Panc1 (cell line): ENCODE data around the gene KAZN.

Experiments
- POLR2AphosphoS5 ChIP-seq: IDR thresholded peaks from 2 replicates; pipeline ENCODE4 v1.6.1; 2012; ENCODE audit warnings: mild to moderate bottlenecking, low read depth, low read length, moderate library complexity
- TCF7L2 ChIP-seq: IDR thresholded peaks from 2 replicates; pipeline ENCODE4 v1.6.1; 2011; ENCODE audit warnings: mild to moderate bottlenecking, low read depth, low read length, inconsistent platforms
- TF ChIP-seq, protein P1 (sequence below): fragments of 450-650 bp; IDR thresholded peaks from 2 replicates; pipeline ENCODE4 v1.5.1; 2017; ENCODE audit warnings: mild to moderate bottlenecking

DNA sequence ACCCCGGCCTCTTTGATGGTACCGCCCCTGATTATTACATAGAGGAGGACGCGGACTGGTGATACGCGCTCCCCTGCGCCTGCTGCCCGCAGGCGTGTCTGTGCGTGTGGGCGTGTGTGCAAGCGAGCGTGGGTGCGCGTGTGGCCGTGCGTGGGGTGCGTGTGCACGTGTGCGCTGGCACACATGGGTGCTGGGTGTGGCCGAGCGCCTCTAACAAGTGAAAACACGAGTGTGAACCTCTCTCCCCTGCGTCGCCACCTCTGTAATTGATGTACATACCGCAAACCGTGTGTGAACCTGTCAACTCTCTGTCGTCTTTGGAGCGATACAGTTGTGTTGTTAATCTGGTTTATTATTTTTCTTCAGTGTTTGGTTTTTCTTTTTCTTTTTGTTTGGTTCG, 467.3 kb downstream of the KAZN start:
- TF ChIP-seq TCF7L2 (no peak), POLR2AphosphoS5 (no peak)
- TF ChIP-seq, protein P1, sequence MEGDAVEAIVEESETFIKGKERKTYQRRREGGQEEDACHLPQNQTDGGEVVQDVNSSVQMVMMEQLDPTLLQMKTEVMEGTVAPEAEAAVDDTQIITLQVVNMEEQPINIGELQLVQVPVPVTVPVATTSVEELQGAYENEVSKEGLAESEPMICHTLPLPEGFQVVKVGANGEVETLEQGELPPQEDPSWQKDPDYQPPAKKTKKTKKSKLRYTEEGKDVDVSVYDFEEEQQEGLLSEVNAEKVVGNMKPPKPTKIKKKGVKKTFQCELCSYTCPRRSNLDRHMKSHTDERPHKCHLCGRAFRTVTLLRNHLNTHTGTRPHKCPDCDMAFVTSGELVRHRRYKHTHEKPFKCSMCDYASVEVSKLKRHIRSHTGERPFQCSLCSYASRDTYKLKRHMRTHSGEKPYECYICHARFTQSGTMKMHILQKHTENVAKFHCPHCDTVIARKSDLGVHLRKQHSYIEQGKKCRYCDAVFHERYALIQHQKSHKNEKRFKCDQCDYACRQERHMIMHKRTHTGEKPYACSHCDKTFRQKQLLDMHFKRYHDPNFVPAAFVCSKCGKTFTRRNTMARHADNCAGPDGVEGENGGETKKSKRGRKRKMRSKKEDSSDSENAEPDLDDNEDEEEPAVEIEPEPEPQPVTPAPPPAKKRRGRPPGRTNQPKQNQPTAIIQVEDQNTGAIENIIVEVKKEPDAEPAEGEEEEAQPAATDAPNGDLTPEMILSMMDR, result no peak
